Body of pancreas (tissue), 4 donors: ENCODE data around the gene MYORG. TPM values are rescaled to one million over a fixed set of nuclear protein-coding genes. Genes with fewer than 3 reads are reported as not detected.
"Not testable (repeated sequence)": the region's sequence is repeated elsewhere in the genome, so short reads cannot be mapped to it uniquely, and the experiment has no call there.

Source experiments
- ATAC-seq: fragments of 150-250 bp; one replicate; pipeline ENCODE4 v1.9.1; 2016
- DNase-seq, 4 donors: peaks; one replicate each; pipeline ENCODE4 v3.0.0-alpha.2; 2019
- H3K27ac ChIP-seq, 4 donors: fragments of 200-600 bp; sonication (generic); 1 replicate in 3 of 4; 2 replicates in 1 of 4; pipeline versions ENCODE4 v1.5.1 to v1.6.1; 2016 to 2019; ENCODE audit warnings: mild to moderate bottlenecking in 1 of 4, mixed read lengths in 1 of 4, moderate library complexity in 1 of 4
- H3K27me3 ChIP-seq, 2 donors: fragments of 200-600 bp; sonication (generic); one replicate each; pipeline ENCODE4 v1.6.0; 2016; ENCODE audit warnings: mild to moderate bottlenecking in 1 of 2
- H3K36me3 ChIP-seq, 2 donors: fragments of 200-600 bp; sonication (generic); replicated peaks in 1 of 2; 2 replicates each; pipeline ENCODE4 v1.5.1; 2016; ENCODE audit warnings: low read depth in 2 of 2; ENCODE audit not compliant: insufficient read depth in 1 of 2
- H3K4me1 ChIP-seq: fragments of 200-600 bp; sonication (generic); one replicate; pipeline ENCODE4 v1.6.0; 2016
- H3K4me3 ChIP-seq, 2 donors: fragments of 200-600 bp; sonication (generic); 1 replicate in 1 of 2; 2 replicates in 1 of 2; pipeline ENCODE4 v1.5.1; 2016 to 2019
- H3K9me3 ChIP-seq, 3 donors: fragments of 200-600 bp; sonication (generic); 1 replicate in 2 of 3; 2 replicates in 1 of 3; pipeline ENCODE4 v1.5.1; 2016
- CTCF ChIP-seq, 7 experiments: fragments of 450-650 bp in 4 of 7; fragments of 200-600 bp in 3 of 7; sonication (generic) in 3 of 7; IDR thresholded peaks; one replicate each; pipeline ENCODE4 v1.5.1; 2016 to 2019; ENCODE audit warnings: antibody characterized with exemption in 7 of 7
- POLR2A ChIP-seq, 3 donors: fragments of 450-650 bp; IDR thresholded peaks; one replicate each; pipeline ENCODE4 v1.6.1; 2016; ENCODE audit warnings: antibody characterized with exemption in 3 of 3, mild to moderate bottlenecking in 2 of 3
- WGBS, 2 donors: methylation state at CpG; one replicate each; pipeline ENCODE4 v1.1.5; 2017; 5-methylcytosine and 5-hydroxymethylcytosine counted together
- intact Hi-C: fragments of 100-400 bp; cut with DNase I; formaldehyde crosslinking; loops from one replicate; pipeline ENCODE4 v1.15.1; 2023
- total RNA-seq, 2 donors: library from RNA; depleted of rRNA; stranded (reverse); fragments of >200 nt; gene quantifications; one replicate each; pipeline ENCODE4 v1.1.0, GENCODE V29; 2016

MYORG gene
- total RNA-seq, 2 donors from 2014 or later: 11.2 to 11.9 TPM

GRCh38 chr9:34338665-34339385 is 37.9 kb downstream of the MYORG start:
- DNase-seq: no peak
- peaks cover 53% of the 10 kb centered on the region for H3K4me1 ChIP-seq

GRCh38 chr9:34338079-34338478 is 38.6 kb downstream of the MYORG start:
- intact Hi-C loops: loop anchor here (5.0 kb wide), 1 partner anchor 34 kb away; no protein-coding TSS in a partner anchor
- H3K27me3 ChIP-seq, ATAC-seq, H3K4me3 ChIP-seq, H3K27ac ChIP-seq, H3K36me3 ChIP-seq, H3K9me3 ChIP-seq, DNase-seq: not testable (repeated sequence)
- peaks cover 49% of the 10 kb centered on the region for H3K4me1 ChIP-seq

More at GRCh38 chr9:34338665-34339385, 37.9 kb downstream of the MYORG start:
- Histone ChIP-seq H3K9me3 (no peaks in the 10 kb centered on the region), H3K27me3 (no peaks in the 10 kb centered on the region), H3K36me3 (no peaks in the 10 kb centered on the region), H3K27ac (no peak overlapping the region), H3K4me3 (no peak overlapping the region)
- intact Hi-C loops: loop anchor here (5.0 kb wide), 1 partner anchor 33 kb away; no protein-coding TSS in a partner anchor
- TF ChIP-seq POLR2A (IDR thresholded peaks at IDR 0.05): no peak
- TF ChIP-seq CTCF (IDR thresholded peaks at IDR 0.05): no peak
- 86 to 88% methylated on average over 2 of the region's 2 CpGs for WGBS, 2 donors
- no peak for ATAC-seq

DNA sequence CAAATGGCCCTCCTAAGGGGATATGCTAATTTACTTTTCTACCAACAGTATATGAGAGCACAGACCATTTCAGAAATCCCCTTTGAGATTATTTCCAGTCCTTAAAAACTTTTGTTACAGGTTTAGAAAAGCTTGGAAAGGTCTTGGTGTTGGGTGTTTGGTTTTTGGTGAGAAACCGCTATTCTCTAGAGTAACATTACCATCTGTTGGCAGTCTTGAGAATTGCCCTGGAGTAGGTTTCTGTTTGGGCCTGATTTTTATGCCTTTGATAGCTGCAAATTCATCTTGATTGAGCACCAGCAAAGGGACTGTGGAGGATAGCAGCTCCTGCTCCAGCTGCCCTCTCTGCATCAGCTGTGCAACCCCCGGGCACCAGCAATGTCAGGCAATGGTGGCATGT is 39.3 kb downstream of the MYORG start:
- DNase-seq (no peak), ATAC-seq (no peak)
- WGBS, 2 donors: 88 to 100% methylated on average over 1 to 2 of the region's 2 CpGs
- intact Hi-C loops: loop anchor here (5.0 kb wide), 1 partner anchor 35 kb away; no protein-coding TSS in a partner anchor
- Histone ChIP-seq H3K27me3 (no peaks in the 10 kb centered on the region), H3K4me1 (peaks cover 48% of the 10 kb centered on the region), H3K9me3 (no peaks in the 10 kb centered on the region), H3K27ac (no peak overlapping the region), H3K36me3 (no peaks in the 10 kb centered on the region), H3K4me3 (no peak overlapping the region)
- TF ChIP-seq POLR2A (IDR thresholded peaks at IDR 0.05) (no peak), CTCF (IDR thresholded peaks at IDR 0.05) (no peak)

DNA sequence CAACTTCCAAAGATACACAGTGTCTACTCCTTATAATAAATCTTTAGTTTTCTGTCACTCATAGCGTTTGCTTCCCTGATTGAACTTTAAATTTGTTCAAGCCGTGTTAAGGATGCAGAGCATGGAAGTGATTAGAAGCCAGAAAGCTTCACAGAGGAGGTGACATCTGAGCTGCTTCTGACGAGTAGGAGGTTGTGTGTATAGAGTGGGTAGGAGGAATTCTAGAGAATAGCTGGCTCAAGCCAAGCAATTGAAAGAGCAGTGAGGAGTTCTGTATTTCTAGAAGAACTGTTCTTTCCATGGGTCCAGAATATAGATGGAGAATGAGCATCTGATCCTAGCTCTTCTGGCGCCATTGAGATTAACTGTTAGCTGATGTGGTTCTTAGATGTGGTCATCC is 41.3 kb downstream of the MYORG start:
- ATAC-seq (no peak), DNase-seq (no peak)
- H3K36me3 ChIP-seq: no peaks in the 10 kb centered on the region
- no peak overlapping the region for H3K4me3 ChIP-seq
- H3K4me1 ChIP-seq: peaks cover 36% of the 10 kb centered on the region
- intact Hi-C loops: loop anchor here (5.0 kb wide), 1 partner anchor 37 kb away; no protein-coding TSS in a partner anchor
- H3K27ac ChIP-seq: peak overlapping the region in 3 of 4 donors; percentile 53 to 66 (median 65)
- 76 to 78% methylated on average over 4 of the region's 4 CpGs for WGBS, 2 donors
- no peaks in the 10 kb centered on the region for H3K27me3 ChIP-seq
- no peaks in the 10 kb centered on the region for H3K9me3 ChIP-seq
- TF ChIP-seq CTCF (IDR thresholded peaks at IDR 0.05): no peak
- no peak for TF ChIP-seq POLR2A (IDR thresholded peaks at IDR 0.05)

GRCh38 chr9:34334916-34335315 is 41.8 kb downstream of the MYORG start:
- Histone ChIP-seq H3K4me3 (no peak overlapping the region), H3K4me1 (peaks cover 36% of the 10 kb centered on the region), H3K9me3 (no peaks in the 10 kb centered on the region), H3K27me3 (no peaks in the 10 kb centered on the region), H3K36me3 (no peaks in the 10 kb centered on the region), H3K27ac (peak overlapping the region; percentile 53 to 66 (median 63))
- intact Hi-C loops: loop anchor here (5.0 kb wide), 1 partner anchor 37 kb away; no protein-coding TSS in a partner anchor
- no peak for ATAC-seq
- peak in 1 of 4 donors; percentile 21 for DNase-seq
- 30 to 50% methylated on average over 2 of the region's 2 CpGs for WGBS, 2 donors
- TF ChIP-seq CTCF (IDR thresholded peaks at IDR 0.05) (no peak), POLR2A (IDR thresholded peaks at IDR 0.05) (no peak)
